GM12872 (cell line): Measurements from ENCODE around the gene TRPV2.

Experiments
- TF ChIP-seq, protein P1 (sequence below): IDR thresholded peaks from 3 replicates; pipeline ENCODE4 v1.5.1; 2011; ENCODE audit warnings: low read depth, mild to moderate bottlenecking, low read length, moderate library complexity; ENCODE audit not compliant: insufficient read depth

Gene TRPV2

DNA sequence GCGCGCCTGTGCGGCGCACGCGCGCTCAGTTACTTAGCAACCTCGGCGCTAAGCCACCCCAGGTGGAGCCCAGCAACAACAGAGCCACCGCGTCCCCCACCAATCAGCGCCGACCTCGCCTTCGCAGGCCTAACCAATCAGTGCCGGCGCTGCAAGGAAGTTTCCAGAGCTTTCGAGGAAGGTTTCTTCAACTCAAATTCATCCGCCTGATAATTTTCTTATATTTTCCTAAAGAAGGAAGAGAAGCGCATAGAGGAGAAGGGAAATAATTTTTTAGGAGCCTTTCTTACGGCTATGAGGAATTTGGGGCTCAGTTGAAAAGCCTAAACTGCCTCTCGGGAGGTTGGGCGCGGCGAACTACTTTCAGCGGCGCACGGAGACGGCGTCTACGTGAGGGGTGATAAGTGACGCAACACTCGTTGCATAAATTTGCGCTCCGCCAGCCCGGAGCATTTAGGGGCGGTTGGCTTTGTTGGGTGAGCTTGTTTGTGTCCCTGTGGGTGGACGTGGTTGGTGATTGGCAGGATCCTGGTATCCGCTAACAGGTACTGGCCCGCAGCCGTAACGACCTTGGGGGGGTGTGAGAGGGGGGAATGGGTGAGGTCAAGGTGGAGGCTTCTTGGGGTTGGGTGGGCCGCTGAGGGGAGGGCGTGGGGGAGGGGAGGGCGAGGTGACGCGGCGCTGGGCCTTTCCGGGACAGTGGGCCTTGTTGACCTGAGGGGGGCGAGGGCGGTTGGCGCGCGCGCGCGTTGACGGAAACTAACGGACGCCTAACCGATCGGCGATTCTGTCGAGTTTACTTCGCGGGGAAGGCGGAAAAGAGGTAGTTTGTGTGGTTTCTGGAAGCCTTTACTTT, 34.5 kb upstream of the TRPV2 start, which contains the start of gene UBB:
Gene UBB, plus strand, starts transcription at position 452 of the 856 bp plus-strand sequence. CDS start 817 bp downstream, outside the sequence.
- TF ChIP-seq, protein P1, sequence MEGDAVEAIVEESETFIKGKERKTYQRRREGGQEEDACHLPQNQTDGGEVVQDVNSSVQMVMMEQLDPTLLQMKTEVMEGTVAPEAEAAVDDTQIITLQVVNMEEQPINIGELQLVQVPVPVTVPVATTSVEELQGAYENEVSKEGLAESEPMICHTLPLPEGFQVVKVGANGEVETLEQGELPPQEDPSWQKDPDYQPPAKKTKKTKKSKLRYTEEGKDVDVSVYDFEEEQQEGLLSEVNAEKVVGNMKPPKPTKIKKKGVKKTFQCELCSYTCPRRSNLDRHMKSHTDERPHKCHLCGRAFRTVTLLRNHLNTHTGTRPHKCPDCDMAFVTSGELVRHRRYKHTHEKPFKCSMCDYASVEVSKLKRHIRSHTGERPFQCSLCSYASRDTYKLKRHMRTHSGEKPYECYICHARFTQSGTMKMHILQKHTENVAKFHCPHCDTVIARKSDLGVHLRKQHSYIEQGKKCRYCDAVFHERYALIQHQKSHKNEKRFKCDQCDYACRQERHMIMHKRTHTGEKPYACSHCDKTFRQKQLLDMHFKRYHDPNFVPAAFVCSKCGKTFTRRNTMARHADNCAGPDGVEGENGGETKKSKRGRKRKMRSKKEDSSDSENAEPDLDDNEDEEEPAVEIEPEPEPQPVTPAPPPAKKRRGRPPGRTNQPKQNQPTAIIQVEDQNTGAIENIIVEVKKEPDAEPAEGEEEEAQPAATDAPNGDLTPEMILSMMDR: peak; percentile 23; the same call in 1 of the 3 replicates

DNA sequence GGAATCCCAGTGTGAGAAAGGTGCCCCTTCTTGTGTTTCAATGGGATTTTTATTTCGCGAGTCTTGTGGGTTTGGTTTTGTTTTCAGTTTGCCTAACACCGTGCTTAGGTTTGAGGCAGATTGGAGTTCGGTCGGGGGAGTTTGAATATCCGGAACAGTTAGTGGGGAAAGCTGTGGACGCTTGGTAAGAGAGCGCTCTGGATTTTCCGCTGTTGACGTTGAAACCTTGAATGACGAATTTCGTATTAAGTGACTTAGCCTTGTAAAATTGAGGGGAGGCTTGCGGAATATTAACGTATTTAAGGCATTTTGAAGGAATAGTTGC, 33.9 kb upstream of the TRPV2 start:
- TF ChIP-seq, protein P1: no peak

DNA sequence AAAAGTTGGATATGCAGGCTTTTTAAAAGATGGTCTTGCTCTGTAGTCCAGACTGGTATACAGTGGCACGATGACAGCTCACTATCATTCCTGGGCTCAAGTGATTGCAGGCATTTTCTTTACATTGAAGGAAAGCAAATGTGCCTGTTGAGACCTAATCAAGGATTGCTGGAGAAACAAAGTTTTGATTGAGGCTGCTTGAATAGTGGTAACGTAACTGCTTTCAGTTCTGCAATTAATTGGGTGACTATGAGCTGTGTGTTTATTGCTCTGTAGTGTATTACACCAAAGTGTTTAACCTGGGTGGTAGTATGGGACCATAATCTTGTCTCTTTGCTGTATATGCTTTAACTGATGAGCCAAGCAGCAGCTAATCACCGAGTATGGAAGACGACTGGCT, 32.2 kb upstream of the TRPV2 start:
- TF ChIP-seq, protein P1: no peak

DNA sequence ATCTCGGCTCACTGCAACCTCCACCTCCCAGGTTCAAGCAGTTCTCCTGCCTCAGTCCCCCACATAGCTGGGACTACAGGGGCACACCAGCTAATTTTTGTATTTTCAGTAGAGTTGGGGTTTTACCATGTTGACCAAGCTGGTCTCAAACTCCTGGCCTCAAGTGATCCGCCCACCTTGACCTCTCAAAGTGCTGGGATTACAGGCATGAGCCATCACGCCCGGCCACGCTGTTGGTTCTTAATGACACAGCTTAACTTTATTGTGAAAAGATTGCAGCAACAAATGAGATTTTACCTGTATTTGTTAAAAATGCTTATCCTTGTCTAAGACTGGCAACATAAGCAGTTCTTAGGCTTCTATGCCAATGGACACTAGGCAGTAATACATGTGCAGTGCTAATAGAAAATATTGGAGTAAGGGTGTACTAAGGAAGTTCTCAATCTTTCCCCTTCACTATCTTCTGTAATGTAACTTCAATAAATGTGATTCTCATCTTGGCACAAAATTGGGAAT, 31.5 kb upstream of the TRPV2 start:
- TF ChIP-seq, protein P1: no peak

DNA sequence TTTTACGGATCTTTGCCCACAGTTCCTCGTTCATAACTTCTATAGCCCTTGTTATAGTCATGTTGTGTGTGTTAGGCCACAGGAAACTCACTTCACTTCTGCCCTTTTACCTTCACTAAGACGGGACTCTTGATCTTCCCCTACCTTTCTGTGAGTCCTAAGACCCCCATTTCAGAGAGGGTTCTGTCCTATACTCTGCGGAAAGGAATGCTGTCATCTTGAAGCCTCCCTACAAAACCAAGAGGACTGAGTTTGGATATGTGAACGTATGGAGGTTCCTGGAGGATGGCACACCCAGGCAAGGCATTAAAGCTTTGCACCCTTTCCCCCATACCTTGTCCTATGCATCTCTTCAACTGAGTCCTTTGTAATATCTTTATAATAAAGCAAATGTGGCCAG, 30.8 kb upstream of the TRPV2 start:
- TF ChIP-seq, protein P1: no peak

DNA sequence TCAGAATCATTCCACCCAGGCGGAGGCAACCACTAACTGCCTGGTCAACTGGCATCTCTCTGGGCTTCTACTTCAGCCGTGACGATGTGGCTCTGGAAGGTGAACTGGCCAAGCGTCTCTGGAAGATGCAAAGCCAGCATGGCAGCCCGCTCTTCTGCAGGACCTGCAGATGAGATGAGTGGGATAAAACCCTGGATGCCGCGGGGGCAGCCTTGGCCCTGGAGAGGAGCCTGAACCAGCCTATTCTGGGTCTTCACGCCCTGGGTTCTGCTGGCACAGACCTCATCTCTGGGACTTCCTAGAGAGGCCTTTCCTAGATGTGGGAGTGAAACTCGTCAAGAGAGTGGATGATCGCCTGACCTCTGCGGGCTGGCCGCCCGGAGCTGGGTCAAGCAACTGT, 23.9 kb upstream of the TRPV2 start:
- TF ChIP-seq, protein P1: no peak

DNA sequence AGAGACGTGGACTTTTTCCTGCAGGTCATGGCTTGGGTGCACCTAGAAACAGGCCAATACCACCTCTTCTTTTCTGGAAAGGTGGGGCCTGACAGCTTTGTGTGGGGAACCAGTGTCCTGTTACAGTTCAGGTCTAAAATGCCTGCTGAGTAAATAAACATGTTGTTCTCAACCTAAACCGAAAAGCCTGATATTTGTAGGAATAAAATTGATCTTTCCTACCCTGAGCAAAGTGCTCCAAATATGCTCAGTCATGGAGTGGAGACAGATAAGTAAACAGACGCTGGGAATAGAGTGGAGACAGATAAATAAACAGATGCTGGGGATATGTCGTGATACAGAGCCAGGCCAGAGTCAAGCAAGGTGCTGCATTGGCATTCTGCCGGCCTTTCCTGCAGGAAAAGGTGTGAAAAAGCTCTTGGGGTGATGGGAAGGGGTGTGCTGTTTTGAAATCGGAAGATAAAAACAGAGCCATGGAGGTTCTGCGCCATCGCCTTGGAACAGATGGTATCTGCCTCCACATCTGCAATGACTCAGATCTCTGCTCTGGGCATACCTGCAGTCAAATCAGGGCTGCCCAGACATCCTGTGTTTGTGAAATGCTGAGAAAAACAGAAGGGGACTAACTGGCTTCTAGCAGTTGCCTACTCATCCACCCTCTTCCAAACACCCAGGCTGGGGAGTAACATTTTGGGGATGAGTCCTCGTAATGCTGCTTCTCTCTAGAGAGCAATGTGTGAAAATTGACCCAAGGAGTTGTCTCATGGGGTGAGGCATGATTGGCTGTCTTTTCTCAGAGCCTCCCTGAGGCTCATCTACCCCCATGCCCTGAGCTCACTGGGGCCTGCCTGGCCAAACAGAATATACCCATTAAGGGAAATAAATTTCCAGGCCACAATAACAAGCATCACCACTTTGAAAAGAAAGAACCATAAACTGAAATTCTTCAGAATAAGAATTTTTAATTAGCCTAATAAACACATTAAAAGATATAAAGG, 16.8 kb upstream of the TRPV2 start:
- TF ChIP-seq, protein P1: no peak
